Prostate gland (tissue), 2 donors: ENCODE data around the gene ZNF496. TPM values are rescaled to one million over a fixed set of nuclear protein-coding genes. Genes with fewer than 3 reads are reported as not detected.
"Not testable (repeated sequence)": the region's sequence is repeated elsewhere in the genome, so short reads cannot be mapped to it uniquely, and the experiment has no call there.

Experiments used
- DNase-seq: peaks from one replicate; pipeline ENCODE4 v3.0.0-alpha.2; 2019; ENCODE audit warnings: low spot score
- H3K27ac ChIP-seq, 2 donors: fragments of 200-600 bp; sonication (generic); 2 replicates each; pipeline ENCODE4 v1.5.1; 2017 to 2019
- H3K27me3 ChIP-seq: fragments of 200-600 bp; sonication (generic); replicated peaks from 2 replicates; pipeline ENCODE4 v1.5.1; 2019; ENCODE audit not compliant: insufficient read depth
- H3K36me3 ChIP-seq, 2 donors: fragments of 200-600 bp; sonication (generic); 1 replicate in 1 of 2; 2 replicates in 1 of 2; pipeline versions ENCODE4 v1.5.1 to v1.8.1; 2017 to 2019
- H3K4me1 ChIP-seq: fragments of 200-600 bp; sonication (generic); replicated peaks from 2 replicates; pipeline ENCODE4 v1.5.1; 2019
- H3K4me3 ChIP-seq, 2 donors: fragments of 200-600 bp; sonication (generic); 2 replicates each; pipeline ENCODE4 v1.5.1; 2017 to 2019
- H3K9me3 ChIP-seq: fragments of 200-600 bp; sonication (generic); 2 replicates; pipeline ENCODE4 v1.5.1; 2017
- CTCF ChIP-seq, 4 experiments: fragments of 200-600 bp in 2 of 4; fragments of 450-650 bp in 2 of 4; sonication (generic) in 2 of 4; IDR thresholded peaks; 1 replicate in 3 of 4; 2 replicates in 1 of 4; pipeline ENCODE4 v1.5.1; 2016 to 2019; ENCODE audit warnings: antibody characterized with exemption in 4 of 4, mild to moderate bottlenecking in 2 of 4, moderate library complexity in 2 of 4
- POLR2A ChIP-seq: fragments of 450-650 bp; IDR thresholded peaks from one replicate; pipeline ENCODE4 v1.6.1; 2016; ENCODE audit warnings: antibody characterized with exemption, mild to moderate bottlenecking
- POLR2AphosphoS5 ChIP-seq: sonication (generic); formaldehyde crosslinking; IDR thresholded peaks from one replicate; pipeline ENCODE4 v1.6.1; 2017; ENCODE audit warnings: antibody characterized with exemption
- WGBS: methylation state at CpG from one replicate; pipeline ENCODE4 v1.1.5; 2018; 5-methylcytosine and 5-hydroxymethylcytosine counted together
- intact Hi-C: fragments of 100-400 bp; cut with DNase I; formaldehyde crosslinking; loops from one replicate; pipeline ENCODE4 v1.14.2; 2022
- total RNA-seq, 2 donors: library from RNA; depleted of rRNA; stranded (reverse); fragments of >200 nt; gene quantifications; one replicate each; pipeline ENCODE4 v1.1.0, GENCODE V29; 2016

Gene ZNF496
- total RNA-seq, 2 donors from 2014 or later = 32.1 to 68.2 TPM

GRCh38 chr1:247367786-247368422 is 36.2 kb upstream of the ZNF496 start:
- WGBS = 68% methylated on average over 6 of the region's 6 CpGs
- H3K4me1 ChIP-seq = no peaks in the 10 kb centered on the region
- H3K27ac ChIP-seq = no peak overlapping the region
- H3K27me3 ChIP-seq = no peaks in the 10 kb centered on the region
- no peaks in the 10 kb centered on the region for H3K36me3 ChIP-seq
- H3K9me3 ChIP-seq = no peaks in the 10 kb centered on the region
- H3K4me3 ChIP-seq = no peak overlapping the region
- intact Hi-C loops = no loop called here
- no peak for DNase-seq
- TF ChIP-seq CTCF (IDR thresholded peaks at IDR 0.05) = no peak
- no peak for TF ChIP-seq POLR2A
- no peak for TF ChIP-seq POLR2AphosphoS5

DNA sequence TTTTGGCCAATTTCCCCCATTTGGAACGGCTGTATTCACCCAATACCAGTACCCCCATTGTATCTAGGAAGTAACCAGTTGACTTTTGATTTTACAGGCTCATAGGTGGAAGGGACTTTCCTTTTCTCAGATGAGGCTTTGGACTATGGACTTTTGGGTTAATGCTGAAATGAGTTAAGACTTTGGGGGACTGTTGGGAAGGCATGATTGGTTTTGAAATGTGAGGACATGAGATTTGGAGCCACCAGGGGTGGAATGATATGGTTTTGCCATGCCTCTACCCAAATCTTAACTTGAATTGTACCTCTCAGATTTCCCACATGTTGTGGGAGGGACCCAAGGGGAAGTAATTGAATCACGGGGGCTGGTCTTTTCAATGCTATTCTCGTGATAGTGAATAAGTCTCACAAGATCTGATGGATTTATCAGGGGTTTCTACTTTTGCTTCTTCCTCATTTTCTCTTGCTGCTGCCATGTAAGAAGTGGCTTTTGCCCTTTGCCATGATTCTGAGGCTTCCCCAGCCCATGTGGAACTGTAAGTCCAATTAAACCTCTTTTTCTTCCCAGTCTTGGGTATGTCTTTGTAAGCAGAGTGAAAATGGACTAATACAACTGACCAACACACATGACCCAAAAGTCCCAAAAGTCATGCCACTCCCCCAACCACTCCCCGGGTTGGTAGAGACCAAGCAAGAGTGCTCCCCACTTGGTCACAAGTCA is 35.4 kb upstream of the ZNF496 start:
- 81% methylated on average over 4 of the region's 4 CpGs for WGBS
- H3K4me3 ChIP-seq = no peak overlapping the region
- TF ChIP-seq POLR2AphosphoS5 = no peak
- no peak for TF ChIP-seq CTCF (IDR thresholded peaks at IDR 0.05)
- no peak for TF ChIP-seq POLR2A
- H3K9me3 ChIP-seq = no peaks in the 10 kb centered on the region
- no peaks in the 10 kb centered on the region for H3K27me3 ChIP-seq
- no peak for DNase-seq
- no peak overlapping the region for H3K27ac ChIP-seq
- intact Hi-C loops = no loop called here
- H3K36me3 ChIP-seq = no peaks in the 10 kb centered on the region
- no peaks in the 10 kb centered on the region for H3K4me1 ChIP-seq

- H3K27ac ChIP-seq, H3K4me1 ChIP-seq, H3K4me3 ChIP-seq, H3K36me3 ChIP-seq, H3K27me3 ChIP-seq, H3K9me3 ChIP-seq, DNase-seq, intact Hi-C loops: not testable (repeated sequence)
- whole genome bisulfite sequencing = 100% methylated on average over 1 of the region's 1 CpG
Measured at GRCh38 chr1:247366345-247366744, 34.7 kb upstream of the ZNF496 start.

DNA sequence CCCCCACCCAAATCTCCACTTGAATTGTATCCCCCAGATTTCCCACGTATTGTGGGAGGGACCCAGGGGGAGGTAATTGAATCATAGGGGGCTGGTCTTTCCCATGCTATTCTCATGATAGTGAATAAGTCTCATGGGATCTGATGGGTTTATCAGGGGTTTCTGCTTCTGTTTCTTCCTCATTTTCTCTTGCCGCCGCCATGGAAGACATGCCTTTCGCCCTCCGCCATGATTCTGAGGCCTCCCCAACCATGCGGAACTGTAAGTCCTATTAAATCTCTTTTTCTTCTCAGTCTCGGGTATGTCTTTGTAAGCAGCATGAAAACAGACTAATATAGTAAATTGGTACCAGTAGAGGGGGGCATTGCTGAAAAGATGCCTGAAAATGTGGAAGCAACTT is 33.4 kb upstream of the ZNF496 start:
- no peaks in the 10 kb centered on the region for H3K4me1 ChIP-seq
- intact Hi-C loops = no loop called here
- H3K27ac ChIP-seq = no peak overlapping the region
- WGBS = 94% methylated on average over 7 of the region's 7 CpGs
- H3K9me3 ChIP-seq = no peaks in the 10 kb centered on the region
- DNase-seq = no peak
- no peaks in the 10 kb centered on the region for H3K27me3 ChIP-seq
- no peak for TF ChIP-seq POLR2A
- no peak for TF ChIP-seq CTCF (IDR thresholded peaks at IDR 0.05)
- no peak for TF ChIP-seq POLR2AphosphoS5
- H3K36me3 ChIP-seq = no peaks in the 10 kb centered on the region
- H3K4me3 ChIP-seq = no peak overlapping the region

- H3K27me3 ChIP-seq, H3K27ac ChIP-seq, H3K4me3 ChIP-seq, intact Hi-C loops, H3K4me1 ChIP-seq, H3K9me3 ChIP-seq, H3K36me3 ChIP-seq, DNase-seq: not testable (repeated sequence)
- WGBS = 100% methylated on average over 1 of the region's 1 CpG
Measured at GRCh38 chr1:247363000-247363399, 31.3 kb upstream of the ZNF496 start.

DNA sequence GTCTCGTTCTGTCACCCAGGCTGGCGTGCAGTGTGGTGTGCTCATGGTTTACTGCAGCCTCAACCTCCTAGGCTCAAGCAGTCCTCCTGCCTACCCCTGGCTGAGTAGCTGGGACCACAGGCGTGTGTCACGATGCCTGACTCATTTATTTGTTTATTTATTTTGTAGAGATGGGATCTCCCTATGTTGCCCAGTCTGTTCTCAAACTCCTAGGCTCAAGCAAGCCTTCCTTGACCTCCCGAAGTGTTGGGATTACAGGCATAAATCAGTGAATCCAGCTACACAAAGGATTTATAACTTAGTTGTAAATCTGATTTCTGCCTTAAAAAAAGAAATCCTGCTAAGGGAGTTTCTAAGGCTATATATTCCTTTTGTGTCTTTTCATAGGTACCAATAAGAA is 30.5 kb upstream of the ZNF496 start:
- DNase-seq = no peak
- no peak overlapping the region for H3K4me3 ChIP-seq
- TF ChIP-seq POLR2AphosphoS5 (no peak), POLR2A (no peak), CTCF (IDR thresholded peaks at IDR 0.05) (no peak)
- no peak overlapping the region for H3K27ac ChIP-seq
- H3K36me3 ChIP-seq = no peaks in the 10 kb centered on the region
- intact Hi-C loops = no loop called here
- no peaks in the 10 kb centered on the region for H3K4me1 ChIP-seq
- no peaks in the 10 kb centered on the region for H3K9me3 ChIP-seq
- 74% methylated on average over 5 of the region's 5 CpGs for WGBS
- H3K27me3 ChIP-seq = no peaks in the 10 kb centered on the region
